Left renal pelvis (tissue), 4 donors: ENCODE data around the gene RBM46. TPM values are rescaled to one million over a fixed set of nuclear protein-coding genes. Genes with fewer than 3 reads are reported as not detected.
"Not testable (repeated sequence)": the region's sequence is repeated elsewhere in the genome, so short reads cannot be mapped to it uniquely, and the experiment has no call there.

ENCODE experiments used
- DNase-seq, 4 donors: peaks; one replicate each; pipeline ENCODE4 v3.0.0-alpha.2; 2013; ENCODE audit warnings: low read depth in 4 of 4, low spot score in 3 of 4
- polyA plus RNA-seq, 4 donors: library from polyadenylated mRNA; unstranded; fragments of 120-200 nt; gene quantifications; one replicate each; pipeline ENCODE4 v1.2.1, GENCODE V29; 2013; ENCODE audit not compliant: insufficient read length in 4 of 4

Gene RBM46
- polyA plus RNA-seq, 4 donors, result 0.05 to 0.13 (median 0.09) TPM

DNA sequence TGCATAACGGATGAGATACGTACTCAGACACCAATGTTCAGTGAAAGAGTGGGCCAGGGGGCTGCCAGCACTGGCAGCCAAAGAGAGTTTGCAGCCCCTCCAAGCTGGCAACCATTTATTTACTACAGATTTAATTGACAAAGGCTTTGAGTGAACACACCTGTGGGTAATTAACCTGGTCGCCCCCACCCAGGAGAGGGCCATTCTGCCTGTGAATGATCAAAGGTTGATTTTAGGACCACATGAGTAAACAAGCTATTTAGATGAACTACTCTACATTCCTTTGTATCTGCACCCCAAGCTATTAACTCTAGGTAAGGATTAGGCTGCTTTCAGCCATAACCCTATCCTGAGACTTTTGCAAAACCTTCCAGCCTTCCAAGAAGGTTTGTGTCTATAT lies 55.0 kb downstream of the RBM46 start:
- DNase-seq, result no peak

DNA sequence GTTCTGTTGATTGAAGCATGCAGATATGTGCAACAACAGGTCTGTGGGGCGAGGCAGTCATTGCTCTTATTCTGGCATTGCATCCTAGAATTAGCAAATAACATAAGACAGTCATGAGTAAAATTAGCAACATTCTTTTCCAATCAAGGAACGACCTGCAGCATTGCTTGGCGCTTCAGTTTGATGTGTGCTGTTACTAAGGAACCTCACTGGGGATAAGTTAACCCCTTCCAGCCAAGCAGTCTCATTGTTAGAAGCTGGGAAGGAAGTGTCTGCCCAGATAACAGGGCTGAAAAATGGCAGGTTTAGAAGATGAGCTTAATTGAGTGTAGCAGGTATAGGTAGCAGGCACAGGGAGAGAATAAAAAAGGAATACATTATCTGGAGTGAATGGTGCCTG lies 55.4 kb downstream of the RBM46 start:
- no peak for DNase-seq

DNA sequence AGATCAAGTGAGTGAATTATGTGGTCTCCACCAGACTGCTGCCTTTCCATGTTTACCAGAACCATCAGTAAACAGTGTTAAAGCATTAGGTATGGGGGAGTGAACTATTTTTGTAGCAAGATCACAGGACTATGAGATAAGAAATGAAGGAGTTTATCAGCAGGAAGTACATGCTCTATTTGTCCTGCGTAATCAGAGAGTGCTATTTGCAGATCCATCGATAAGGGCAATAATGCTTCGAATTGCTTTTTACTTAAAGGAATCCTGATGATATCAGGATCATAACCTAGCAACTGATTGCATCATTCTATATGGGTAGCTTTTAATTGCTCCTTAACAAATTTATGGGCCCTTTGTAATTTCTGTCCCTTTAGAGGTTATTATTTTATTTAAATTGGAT lies 57.1 kb downstream of the RBM46 start:
- DNase-seq, result no peak

DNA sequence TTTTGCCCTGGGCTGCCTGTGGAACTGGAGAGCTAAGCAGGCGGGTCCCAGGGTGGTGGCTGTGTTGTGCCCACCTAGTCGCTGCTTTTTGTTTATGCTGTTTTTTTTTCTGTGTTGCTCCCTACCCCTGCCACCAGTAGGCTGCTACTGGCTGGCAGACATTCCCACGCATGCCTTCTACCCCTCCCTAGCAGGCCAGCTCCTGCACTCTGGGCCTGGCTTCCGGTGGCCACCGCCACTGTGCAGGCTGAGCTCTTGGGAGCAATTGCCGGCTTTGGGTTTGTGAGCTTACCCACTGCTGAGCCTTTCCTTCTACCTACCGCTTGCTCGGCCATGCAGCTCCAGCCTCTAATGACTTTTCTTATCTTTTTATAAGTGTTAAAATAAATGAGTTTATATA lies 57.6 kb downstream of the RBM46 start:
- DNase-seq, result no peak

DNA sequence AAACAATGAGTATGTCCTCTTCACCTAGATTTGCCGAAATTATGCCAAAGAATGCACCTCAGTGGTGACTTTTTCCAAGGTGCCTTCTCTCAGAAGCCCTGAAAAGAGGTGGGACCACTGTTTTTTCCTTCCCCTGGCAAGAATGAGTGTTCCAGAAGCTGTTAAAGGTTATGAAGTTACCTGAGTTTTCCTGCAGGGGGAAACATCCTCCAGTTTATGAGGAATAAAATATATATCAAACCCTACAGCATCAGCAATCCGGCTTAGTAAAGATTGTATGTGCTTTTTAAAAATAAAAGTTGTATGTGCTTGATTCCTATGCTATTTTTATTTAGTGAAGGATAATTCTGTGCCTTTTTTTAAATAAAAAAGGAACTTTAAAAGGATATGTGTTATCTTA lies 73.3 kb downstream of the RBM46 start:
- no peak for DNase-seq

DNA sequence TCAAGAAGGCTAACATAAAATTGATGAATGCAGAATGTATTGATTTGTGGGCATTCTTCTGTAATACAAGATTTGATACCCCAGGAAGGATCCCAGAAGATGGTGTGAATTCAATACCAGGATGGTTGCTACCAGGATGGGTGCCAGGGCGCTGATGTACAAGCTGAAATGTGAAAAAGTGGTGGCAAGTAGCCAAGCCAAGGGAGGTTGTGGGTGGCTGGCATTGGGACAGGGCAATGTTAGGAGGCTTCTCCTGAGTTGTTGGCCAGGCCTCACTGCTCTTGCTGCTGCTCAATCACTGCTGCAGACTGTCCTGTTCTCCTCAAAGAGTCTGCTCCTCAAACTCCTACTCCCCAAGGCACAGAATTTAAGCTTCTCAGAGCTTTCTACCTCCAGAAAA lies 77.1 kb downstream of the RBM46 start:
- DNase-seq, result no peak

DNA sequence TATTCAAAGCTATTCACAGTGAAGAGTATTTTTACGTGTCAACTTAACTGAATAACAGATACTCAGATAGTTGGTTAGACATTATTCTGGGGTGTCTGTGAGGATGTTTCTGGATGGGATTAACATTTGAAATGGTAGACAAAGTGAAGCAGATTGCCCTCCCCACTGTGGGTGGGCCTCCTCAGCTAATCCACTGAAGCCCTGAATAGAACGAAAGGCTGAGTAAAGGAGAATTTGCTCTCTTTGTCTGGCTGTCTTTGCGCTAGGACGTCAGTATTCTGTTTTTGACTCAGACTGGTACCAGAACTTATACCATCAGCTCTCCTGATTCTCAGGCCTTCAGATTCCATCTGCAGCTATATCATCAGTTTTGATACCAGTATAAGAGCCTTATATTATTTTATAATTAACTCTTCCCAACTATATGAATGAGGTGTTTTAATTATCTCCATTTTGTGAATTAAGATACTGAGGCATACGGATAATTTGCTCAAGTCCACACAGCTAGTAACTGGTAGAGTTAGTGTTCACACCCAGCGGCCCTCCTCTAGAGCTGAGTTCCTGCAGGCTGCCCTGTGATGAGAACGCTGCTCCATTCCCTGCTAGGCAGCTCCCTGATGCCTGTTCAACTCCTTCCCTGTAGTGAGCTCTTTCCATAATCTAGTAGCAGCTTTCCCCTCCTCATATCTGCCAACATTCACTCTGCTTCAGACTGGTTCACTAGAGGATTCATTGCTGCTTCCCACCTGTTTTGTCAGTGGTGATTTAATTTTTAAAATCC lies 87.5 kb downstream of the RBM46 start:
- no peak for DNase-seq

DNA sequence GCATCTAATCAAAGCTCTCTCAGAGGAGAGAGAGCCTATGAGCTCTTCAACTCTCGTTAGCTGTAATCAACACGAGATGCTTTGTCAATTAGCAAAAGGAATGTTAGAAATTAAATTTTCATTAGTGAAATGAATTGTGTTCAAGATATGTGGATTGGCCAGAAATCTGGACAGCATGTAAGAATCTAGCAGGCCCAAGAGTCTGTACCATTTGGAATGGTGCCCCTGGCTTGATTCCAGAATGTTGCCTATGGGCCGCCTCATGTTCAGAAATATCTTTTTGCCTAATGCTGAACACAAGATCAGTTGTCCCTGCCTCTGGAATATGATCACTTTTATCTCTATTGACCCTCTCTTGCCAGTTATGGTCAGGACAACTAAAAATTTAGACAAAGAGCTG lies 88.2 kb downstream of the RBM46 start:
- DNase-seq, result no peak

DNA sequence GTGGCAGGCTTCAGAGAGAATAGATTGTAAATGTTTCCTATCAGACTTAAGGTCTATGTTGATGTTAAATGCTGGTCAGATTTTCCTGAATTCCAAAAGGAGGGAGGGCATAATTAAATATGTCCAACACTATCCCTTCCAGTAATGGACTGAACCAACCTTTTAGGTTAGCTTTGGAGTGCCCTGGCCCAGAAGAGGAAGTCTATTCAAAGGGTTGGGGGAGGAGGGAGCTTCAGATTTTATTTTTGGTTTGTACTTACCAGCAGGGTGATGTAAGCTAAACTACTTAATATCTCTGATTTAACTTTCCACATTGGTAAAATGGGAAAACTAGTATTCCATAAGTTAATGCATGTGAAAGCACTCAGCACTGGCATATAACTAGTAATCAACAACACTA lies 91.1 kb downstream of the RBM46 start:
- no peak for DNase-seq

DNA sequence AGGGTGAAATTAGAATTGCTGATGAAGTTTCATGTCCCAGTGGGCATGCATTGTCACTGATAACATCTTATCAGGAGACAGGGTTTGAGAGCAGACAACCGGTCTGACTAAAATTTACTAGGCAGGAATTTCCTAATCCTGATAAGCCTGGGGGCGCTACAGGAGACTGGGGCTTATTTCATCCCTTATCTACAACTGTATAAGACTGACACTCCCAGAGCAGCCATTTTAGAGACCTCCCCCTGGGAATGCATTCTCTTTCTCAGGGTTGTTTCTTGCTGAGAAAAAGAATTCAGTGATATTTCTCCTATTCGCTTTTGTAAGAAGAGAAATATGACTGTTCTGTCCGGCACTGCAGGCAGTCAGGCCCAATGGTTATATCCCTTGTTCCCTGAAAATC lies 93.0 kb downstream of the RBM46 start:
- DNase-seq, result not testable (repeated sequence)

DNA sequence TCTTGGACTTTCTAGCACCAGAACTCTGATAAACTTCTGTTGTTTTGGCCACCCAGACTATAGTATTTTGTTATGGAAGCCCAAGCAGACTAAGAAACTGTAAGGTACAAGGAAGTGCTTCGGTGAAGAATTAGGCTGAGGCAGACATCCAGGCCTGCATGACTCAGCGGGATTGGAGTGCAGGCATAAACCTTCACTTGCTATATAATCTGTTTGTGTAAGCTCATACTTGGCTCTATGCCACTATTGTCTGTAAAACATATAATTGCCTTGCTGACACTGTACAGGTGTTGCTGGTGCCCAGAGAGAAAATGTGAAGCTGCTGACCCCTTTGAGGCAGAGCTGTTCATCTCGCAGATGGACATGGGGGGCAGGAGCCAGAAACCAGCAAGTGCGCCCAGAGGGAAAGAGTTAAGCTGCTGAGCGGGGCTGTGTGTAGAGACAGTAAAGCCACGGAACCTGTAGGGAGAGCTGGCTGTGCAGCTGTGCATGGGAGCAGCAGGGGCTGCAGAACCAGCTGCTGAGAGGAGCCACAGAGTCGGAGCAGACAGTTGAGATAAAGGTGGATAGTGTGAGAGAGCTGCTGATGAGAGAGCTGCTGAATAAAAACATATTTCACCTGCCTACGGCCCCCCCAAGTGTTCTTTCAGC lies 96.2 kb downstream of the RBM46 start:
- DNase-seq, result no peak

Other genes starting within 250 kb of the RBM46 start
- 100 to 1,000 TPM in 3 of 4 donors, 10 to 100 TPM in 1; 88.4 to 132 (median 110) TPM for gene PLRG1, start 230.9 kb upstream of the RBM46 start, polyA plus RNA-seq
- gene FGB, start 218.3 kb upstream of the RBM46 start, polyA plus RNA-seq, result 100 to 1,000 TPM in 1 of 4 donors, 10 to 100 TPM in 1, 1 to 10 TPM in 2; 5.5 to 122 (median 21.1) TPM
- 10 to 100 TPM in 1 of 4 donors, 1 to 10 TPM in 1, not detected in 2; 1.2 to 25.6 TPM for gene FGA, start 190.5 kb upstream of the RBM46 start, polyA plus RNA-seq
- 10 to 100 TPM in 1 of 4 donors, under 1 TPM in 1, not detected in 2; 0.27 to 25.0 TPM for gene FGG, start 168.6 kb upstream of the RBM46 start, polyA plus RNA-seq
- gene LRAT, start 37.3 kb upstream of the RBM46 start, polyA plus RNA-seq, result under 1 TPM; 0.70 to 0.98 (median 0.88) TPM